Measurements from ENCODE around the gene FOXP1.

- TF ChIP-seq CTCF (IDR thresholded peaks at IDR 0.05) = no peak
- no peak for TF ChIP-seq POLR2A (IDR thresholded peaks at IDR 0.05)
Measured at GRCh38 chr3:71072287-71072686, 511.2 kb downstream of the FOXP1 start.
